ENCODE data around the gene FANCD2. TPM values are rescaled to one million over a fixed set of nuclear protein-coding genes. Genes with fewer than 3 reads are reported as not detected.

Gene FANCD2
- total RNA-seq, 1 experiment from 2014 or later, result 74.9 TPM

DNA sequence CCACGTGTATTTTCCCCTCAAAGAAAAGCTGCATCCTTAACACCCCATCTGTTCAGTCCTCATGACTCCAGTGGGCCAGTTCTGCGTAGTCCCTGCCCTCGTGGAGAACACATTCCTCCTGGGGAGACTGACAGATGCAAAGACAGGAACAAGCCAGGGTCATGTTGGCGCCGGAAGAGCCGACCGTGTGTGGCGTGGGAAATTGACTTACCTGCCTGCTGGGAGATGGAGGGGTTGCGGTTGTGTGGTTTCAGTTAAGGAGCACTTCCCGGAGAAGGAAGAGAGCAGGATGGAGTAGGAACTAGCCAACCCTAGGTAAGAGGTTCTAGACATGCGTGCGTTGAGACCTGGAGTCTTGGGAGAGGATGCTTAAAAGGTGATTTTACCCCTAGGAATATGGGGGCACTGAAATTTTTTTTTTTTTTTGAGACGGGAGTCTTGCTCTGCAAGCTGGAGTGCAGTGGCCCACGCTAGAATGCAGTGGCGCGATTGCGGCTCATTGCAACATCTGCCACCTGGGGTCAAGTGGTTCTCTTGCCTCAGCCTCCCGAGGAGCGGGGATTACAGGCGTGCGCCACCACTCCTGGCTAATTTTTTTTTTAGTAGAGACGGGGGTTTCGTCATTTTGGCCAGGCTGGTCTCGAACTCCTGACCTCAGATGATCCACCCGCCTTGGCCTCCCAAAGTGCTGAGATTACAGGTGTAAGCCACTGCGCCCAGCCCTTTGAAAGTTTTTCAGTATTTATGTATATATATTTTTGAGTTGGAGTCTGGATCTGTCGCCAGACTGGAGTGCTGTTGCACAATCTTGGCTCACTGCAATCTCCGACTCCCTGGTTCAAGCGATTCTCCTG, 116.7 kb downstream of the FANCD2 start:
- Histone ChIP-seq H4K20me1 (ENCODE audit: control insufficient read depth, insufficient read depth, insufficient read length) (no peaks in the 10 kb centered on the region), H2BK5ac (ENCODE audit: insufficient read length, low read length) (no peak overlapping the region), H3K18ac (ENCODE audit: insufficient read length, low read depth, low read length) (no peak overlapping the region), H3T11ph (ENCODE audit: low read length) (no peak overlapping the region), H3K4me2 (ENCODE audit: insufficient read depth, insufficient read length, low read length) (peak overlapping the region; percentile 54), H3K4ac (ENCODE audit: low read depth, low read length) (no peak overlapping the region), H2AK5ac (ENCODE audit: insufficient read length, low read length) (no peak overlapping the region), H3K79me1 (ENCODE audit: insufficient read depth, low read depth, low read length, poor library complexity, severe bottlenecking) (peaks cover 8% of the 10 kb centered on the region), H3K56ac (ENCODE audit: insufficient read length, low read depth, low read length) (no peak overlapping the region), H4K8ac (replicated peaks; ENCODE audit: insufficient read length, low read depth, low read length) (no peak overlapping the region), H3K23me2 (ENCODE audit: insufficient read length, low read depth, low read length, poor library complexity, severe bottlenecking) (peaks cover 3% of the 10 kb centered on the region), H3K4me1 (ENCODE audit: insufficient read depth, low read length) (peaks cover 2% of the 10 kb centered on the region; the same call in 1 of the 2 replicates), H4K5ac (ENCODE audit: insufficient read length, low read depth, low read length) (no peak overlapping the region), H3K9me3 (ENCODE audit: control insufficient read depth, low read depth, low read length) (no peaks in the 10 kb centered on the region), H2AFZ (ENCODE audit: low read length) (no peak overlapping the region), H3K23ac (ENCODE audit: insufficient read length, low read depth, low read length) (no peak overlapping the region), H3K27me3 (ENCODE audit: insufficient read depth, low read length) (no peaks in the 10 kb centered on the region), H2BK15ac (ENCODE audit: low read depth, low read length) (no peak overlapping the region), H3K9ac (ENCODE audit: extremely low read depth, insufficient read length, low read length) (no peak overlapping the region), H2BK20ac (ENCODE audit: low read depth, low read length, poor library complexity, severe bottlenecking) (no peak overlapping the region), H3K27ac (ENCODE audit: insufficient read length, low read depth, low read length) (no peak overlapping the region), H4K91ac (ENCODE audit: insufficient read length, low read depth, low read length) (no peak overlapping the region), H2BK120ac (ENCODE audit: low read depth, low read length, poor library complexity, severe bottlenecking) (no peak overlapping the region), H3K79me2 (ENCODE audit: insufficient read depth, low read length) (peaks cover 10% of the 10 kb centered on the region; the same call in 1 of the 2 replicates), H3K14ac (ENCODE audit: insufficient read depth, low read length) (no peak overlapping the region), H2BK12ac (ENCODE audit: insufficient read length, low read depth, low read length) (no peak overlapping the region)
- Mint-ChIP-seq H3K27me3 (ENCODE audit: low read depth) (no peaks in the 10 kb centered on the region; the same call in 1 of the 2 replicates), H3K9me3 (no peaks in the 10 kb centered on the region; a peak in 2 of 5 replicates), H3K4me1 (peaks cover 13 to 16% of the 10 kb centered on the region in 2 experiments), H3K27ac (peak overlapping the region in 2 of 3 experiments; percentile 37 to 53; a peak in 4 of 7 replicates), H3K4me3 (peak overlapping the region; percentile 89 to 90), H3K36me3 (ENCODE audit: insufficient read depth in 1 of 3, low read depth in 3 of 3) (peaks cover 11 to 33% (median 26%) of the 10 kb centered on the region in 3 experiments)
- peak; percentile 36 for DNase-seq
- no CpG with 5 or more reads among the region's 29 CpGs for WGBS (ENCODE audit: extremely low coverage, insufficient read length, low lambda C conversion rate)
- no peak for TF ChIP-seq CTCF (conservative IDR thresholded peaks at IDR 0.05)

Measured in H9 (cell line).